OCI-LY3 (cell line): ENCODE data around the gene LAMB4.

ENCODE experiments used
- EZH2phosphoT487 ChIP-seq: fragments of 200-600 bp; shearing (Covaris generic); IDR thresholded peaks from 2 replicates; pipeline ENCODE4 v1.6.1; 2018; ENCODE audit warnings: antibody characterized with exemption, mixed run types, low read depth
- TF ChIP-seq, protein P1 (sequence below): fragments of 200-600, 300-600 bp; sonication (generic); IDR thresholded peaks from 2 replicates; pipeline ENCODE4 v1.5.1; 2014; ENCODE audit warnings: antibody characterized with exemption, low read length, low read depth

DNA sequence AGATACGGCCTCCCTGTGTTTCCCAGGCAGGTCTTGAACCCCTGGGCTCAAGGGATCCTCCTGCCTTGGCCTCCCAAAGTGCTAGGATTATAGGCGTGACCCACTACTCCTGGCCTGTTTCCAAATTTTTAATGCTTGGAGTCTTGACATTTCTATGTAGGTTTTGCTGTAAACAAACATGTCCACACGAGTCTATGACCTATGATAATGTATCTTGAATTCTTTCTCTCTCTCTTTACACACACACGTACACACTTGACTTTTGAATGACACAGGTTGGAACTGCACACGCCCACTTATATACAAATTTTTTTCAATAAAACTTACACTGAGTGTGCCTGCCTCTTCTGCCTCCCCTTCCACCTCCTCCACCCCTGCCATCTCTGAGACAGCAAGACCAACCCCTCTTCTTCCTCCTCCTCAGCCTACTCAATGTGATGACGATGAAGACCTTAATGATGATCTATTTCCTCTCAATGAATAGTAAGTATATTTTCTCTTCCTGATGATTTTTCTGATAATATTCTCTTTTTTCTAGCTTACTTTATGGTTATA lies 83.1 kb downstream of the LAMB4 start:
- TF ChIP-seq, protein P1, sequence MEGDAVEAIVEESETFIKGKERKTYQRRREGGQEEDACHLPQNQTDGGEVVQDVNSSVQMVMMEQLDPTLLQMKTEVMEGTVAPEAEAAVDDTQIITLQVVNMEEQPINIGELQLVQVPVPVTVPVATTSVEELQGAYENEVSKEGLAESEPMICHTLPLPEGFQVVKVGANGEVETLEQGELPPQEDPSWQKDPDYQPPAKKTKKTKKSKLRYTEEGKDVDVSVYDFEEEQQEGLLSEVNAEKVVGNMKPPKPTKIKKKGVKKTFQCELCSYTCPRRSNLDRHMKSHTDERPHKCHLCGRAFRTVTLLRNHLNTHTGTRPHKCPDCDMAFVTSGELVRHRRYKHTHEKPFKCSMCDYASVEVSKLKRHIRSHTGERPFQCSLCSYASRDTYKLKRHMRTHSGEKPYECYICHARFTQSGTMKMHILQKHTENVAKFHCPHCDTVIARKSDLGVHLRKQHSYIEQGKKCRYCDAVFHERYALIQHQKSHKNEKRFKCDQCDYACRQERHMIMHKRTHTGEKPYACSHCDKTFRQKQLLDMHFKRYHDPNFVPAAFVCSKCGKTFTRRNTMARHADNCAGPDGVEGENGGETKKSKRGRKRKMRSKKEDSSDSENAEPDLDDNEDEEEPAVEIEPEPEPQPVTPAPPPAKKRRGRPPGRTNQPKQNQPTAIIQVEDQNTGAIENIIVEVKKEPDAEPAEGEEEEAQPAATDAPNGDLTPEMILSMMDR, result no peak
- TF ChIP-seq EZH2phosphoT487, result no peak
